DMS53 (cell line): ENCODE data around the gene DLK1.

Source experiments
- DNase-seq: peaks from one replicate; lab custom pipeline; 2025; lab: John Stamatoyannopoulos, UW

The DLK1 gene

DNA sequence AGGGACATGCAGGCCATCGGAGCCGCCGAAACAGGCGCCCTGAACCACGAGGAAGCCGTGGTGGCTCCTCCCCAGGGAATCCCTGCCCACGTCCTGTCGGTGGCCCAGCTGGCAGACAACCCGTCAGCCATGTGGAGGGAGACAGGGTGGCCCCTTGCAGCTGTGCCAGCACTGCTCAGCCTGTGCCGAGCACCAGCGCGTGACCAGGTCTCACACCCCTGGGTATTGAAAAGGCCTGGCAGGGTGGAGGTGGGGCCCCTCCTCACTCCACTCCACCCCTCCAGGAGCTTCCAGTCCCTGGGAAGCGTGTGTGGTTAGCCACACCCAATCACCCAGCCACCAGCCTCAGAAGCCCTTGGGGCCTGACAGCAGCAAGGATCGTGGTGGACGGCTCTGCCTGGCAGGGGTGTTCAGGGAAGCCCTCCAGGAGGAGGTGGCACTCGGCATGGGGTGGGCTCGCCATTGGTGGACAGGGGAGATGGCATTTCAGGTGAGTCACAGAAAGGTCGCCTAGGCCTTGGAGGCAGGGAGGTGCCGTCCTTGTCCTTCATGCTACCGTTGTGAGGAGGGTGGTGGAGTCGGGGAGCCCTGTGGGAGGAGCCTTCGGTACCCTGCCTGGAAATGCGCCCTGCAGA lies 12.3 kb upstream of the DLK1 start:
- DNase-seq, result no peak

DNA sequence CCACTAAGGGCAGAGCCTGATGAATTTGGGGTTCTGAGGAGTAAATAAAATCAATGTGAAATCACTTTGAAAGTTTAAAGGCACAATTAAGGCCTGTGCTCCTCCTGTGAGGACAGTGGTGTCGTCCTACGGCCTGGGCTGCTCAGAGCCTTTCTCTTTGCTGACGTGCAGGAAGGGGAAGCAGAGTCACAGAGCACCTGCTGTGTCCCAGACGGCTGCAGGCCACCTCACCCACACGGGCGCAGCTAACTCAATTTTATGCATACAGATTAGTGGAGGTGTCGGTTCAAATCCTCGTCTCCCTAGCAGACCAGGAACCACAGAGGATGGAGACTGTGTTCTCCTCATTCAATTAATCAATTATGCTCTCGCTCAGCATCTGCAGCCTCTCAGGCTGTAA lies 11.4 kb upstream of the DLK1 start:
- no peak for DNase-seq

- DNase-seq, result no peak
These were observed 10.9 kb upstream of the DLK1 start for GRCh38 chr14:100715803-100716202.

GRCh38 chr14:100717386-100717785 lies 9.3 kb upstream of the DLK1 start:
- no peak for DNase-seq

DNA sequence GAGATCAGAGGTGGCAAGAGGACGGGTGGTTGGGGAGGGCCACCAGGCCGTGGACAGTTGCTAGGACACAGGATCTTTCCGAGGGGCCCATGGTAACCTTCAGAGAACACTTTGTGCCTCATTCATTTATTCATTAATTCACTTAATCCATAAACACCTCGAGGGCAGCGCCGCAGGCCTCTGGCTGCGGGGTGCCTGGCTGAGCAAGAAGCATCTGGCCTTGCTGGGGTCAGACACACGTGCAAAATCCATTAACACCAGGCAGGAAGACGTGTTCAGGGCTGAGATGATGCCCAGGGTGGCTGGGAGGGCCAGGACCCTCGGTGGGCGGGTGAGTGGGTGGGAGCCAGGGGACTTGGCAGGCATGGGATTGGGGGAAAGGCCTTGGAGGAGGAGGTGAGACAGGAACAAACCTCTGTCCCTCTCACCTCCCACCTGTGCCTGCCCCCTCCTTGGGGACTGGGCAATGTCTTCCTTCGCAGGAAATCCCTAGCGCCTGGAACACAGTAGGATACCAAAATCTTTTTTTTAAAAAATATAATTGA lies 6.6 kb upstream of the DLK1 start:
- DNase-seq, result no peak

DNA sequence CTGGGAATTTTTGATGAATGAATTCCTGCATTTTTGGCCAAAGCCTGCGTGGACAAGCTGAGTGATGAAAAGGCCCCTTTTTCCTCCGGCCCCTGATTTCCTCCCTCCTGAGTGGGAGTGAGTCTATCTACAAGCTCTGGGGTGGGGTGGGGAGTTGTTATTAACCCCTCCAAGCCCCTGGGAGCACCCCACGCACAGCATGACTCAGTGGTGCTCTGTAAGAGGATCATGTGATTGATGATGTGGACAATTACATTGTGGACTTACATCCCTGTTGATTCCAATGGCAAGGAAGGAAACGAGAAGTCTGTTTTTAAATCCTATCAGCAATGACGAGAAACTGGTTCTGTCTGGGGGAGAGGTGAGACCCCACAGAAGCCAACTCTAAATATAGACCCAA lies 5.1 kb upstream of the DLK1 start:
- DNase-seq, result no peak

DNA sequence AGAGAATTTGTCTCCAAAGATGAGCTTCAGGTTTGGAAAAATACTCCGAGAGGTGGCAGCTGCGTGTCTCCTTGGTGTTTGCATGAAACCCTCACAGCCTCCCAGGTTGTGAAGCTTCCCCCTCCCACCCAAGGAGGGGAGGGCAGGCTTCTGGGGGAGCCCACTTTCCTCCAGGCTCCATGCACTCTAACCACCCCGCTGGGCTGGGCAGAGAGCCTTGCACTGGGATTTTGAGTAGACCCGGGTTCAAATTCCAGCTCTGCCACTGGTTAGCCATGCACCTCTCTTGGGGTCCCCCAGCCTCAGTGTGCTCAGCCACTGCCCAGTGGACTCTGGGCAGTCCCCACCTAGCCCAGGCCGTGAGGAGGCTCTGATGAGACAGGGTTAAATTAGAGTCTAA lies 4.3 kb upstream of the DLK1 start:
- DNase-seq, result no peak

DNA sequence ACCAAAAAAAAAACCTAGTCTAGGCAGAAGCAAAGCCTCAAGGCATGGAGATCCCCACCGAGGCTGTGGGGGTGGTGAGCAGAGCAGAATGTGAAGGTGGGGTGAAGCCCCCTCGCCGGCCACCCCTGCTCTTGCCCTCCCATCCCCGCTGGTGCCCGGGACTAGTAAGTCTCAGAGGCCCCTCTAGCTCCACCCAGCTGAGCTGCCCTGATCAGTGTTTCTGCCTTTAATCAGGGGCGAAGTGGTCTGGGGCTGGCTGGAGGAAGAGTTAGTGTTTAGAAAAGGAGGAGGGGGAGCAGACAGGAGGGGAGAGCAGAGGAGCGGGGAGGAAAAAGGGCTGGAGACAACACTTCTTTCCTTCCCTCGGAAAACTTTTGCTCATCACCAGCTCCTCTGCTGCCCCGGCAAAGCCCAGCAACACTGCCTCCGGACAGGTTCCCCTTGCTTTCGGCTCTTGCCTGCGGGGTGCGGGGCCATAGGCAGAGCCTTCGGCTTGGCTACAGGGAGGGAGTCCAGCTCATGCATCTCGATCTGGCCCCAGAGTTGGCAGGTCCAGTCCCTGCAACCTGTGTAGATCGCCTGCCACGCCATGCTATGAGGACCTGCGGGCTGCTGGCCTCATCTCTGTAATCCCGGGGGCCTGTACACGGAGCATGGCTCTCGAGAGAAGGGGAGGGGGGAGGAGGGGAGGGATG lies 3.4 kb upstream of the DLK1 start:
- DNase-seq, result no peak

DNA sequence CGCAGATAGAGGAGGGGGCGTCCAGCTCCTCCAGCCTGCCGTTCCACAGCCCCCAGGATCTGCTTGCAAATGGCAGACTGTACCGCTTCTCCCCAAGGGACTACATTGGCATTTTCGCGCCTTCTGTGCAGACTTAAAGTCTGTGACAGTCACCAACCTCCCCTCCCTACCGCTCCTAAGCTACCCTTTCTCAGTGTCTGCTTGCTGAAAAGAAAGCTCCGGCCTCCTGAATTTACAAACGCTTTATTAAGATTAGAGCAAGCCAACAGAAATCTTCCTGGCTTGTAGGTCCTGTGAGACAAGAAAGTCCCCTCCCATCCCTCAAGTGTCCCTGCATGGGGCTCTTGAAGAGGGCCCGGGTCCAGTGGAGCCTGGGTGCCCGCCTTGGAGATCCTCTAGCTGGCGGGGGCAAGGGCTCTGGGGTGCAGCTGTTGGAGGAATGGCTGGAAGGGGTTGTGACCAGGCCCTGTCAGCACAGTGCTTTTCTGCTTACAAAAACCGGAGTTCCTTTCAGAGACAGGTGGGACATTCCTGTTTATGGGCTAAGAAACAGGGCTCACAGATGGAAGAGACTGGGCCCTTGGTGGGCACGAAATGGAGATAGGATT lies 2.8 kb upstream of the DLK1 start:
- no peak for DNase-seq

GRCh38 chr14:100724536-100724935 lies 2.2 kb upstream of the DLK1 start:
- DNase-seq, result no peak

GRCh38 chr14:100725587-100726387 lies 905 bp upstream of the DLK1 start:
- no peak for DNase-seq

- DNase-seq, result no peak
These were observed 587 bp downstream of the DLK1 start for GRCh38 chr14:100727086-100727872.

DNA sequence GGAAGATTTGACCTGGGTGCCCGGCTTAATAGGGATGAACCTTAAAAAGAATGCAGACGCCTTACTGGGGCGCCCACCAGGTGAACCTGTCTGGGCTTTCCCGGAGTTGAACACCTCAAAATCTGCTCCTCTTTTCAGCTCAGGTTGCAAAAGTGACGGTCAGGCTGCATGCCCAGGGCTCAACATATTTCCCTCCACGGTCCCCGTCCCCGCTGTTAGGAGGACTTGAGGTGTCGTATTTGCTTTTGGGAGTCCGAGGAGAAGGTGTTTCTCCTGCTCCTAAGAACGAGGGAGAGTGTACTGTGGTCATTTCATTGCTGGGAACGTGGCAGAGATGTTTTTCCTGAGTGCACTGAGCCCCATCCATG lies 1.2 kb downstream of the DLK1 start:
- DNase-seq, result no peak

- DNase-seq, result no peak
These were observed 2.3 kb downstream of the DLK1 start for GRCh38 chr14:100728962-100729361.

- DNase-seq, result no peak
These were observed 3.3 kb downstream of the DLK1 start for GRCh38 chr14:100729982-100730381.

DNA sequence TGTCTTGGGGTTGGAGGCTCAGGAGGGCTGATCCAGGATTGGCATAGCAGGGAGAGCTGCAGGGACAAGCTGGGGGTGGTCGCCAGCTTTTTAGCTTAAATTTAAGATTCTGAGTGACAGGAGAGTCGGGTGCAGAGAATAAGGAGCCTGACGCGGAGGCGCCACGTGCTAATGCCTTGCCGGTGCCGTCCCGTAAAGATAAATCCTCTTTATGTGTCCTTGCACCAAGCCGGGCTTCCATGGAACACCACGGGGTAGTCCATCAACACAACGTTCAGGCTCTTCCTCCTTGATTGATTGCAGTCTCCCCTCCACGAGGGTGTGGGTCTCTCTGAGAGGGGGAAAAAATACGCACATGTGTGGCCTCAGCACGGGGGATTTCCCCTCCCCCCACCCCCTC lies 3.9 kb downstream of the DLK1 start:
- no peak for DNase-seq

GRCh38 chr14:100731011-100731670 lies 4.4 kb downstream of the DLK1 start:
- DNase-seq, result no peak

DNA sequence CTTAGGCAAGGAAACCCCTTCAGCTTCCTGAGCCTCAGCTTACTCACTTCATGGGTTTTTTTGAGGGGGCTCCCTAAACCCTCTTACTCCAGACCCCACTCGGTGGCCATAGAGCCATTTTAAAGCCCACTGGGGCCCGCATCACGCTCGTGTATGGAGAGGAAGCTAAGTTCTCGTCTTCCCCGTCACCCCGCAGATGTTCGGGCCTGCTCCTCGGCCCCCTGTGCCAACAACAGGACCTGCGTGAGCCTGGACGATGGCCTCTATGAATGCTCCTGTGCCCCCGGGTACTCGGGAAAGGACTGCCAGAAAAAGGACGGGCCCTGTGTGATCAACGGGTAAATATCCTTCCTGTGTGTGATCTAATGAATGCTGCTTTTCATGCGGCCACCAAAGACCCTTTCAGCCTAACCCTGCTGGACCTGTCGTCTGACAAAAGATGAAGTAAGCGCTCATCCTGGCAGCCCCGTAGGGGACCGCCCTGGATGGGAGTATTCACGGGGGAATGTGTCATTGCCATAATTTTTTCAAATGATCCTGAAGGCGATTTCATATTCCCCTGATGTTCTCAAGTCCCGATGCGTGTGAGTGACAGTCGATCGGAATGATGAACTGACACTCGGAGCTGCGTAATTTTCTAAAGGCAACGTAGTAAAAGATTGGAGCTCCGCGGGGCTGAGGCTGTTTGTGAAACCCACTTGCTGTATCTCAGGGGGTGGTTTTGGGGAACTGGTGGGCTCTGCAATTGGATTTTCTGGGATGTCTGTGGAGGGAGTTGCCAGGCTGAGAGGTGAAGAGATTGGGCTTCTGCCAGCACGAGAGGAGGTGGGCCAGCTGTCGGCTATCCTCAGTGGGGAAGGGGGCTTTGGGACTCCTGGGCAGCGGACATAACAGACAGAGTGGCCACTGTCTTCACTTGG lies 5.4 kb downstream of the DLK1 start:
- DNase-seq, result no peak

GRCh38 chr14:100732766-100733100 lies 6.0 kb downstream of the DLK1 start:
- DNase-seq, result no peak

GRCh38 chr14:100733152-100733850 lies 6.6 kb downstream of the DLK1 start:
- no peak for DNase-seq
